NK-92 treated with Interleukin-12 subunit alpha and Interleukin-12 subunit beta, amount 100 ng/mL, for 24 hours (cell line): Measurements from ENCODE around the gene SLC43A3.
"Not testable (repeated sequence)": the region's sequence is repeated elsewhere in the genome, so short reads cannot be mapped to it uniquely, and the experiment has no call there.

Experiments used
- DNase-seq: peaks from one replicate; lab custom pipeline; 2025; lab: John Stamatoyannopoulos, UW

SLC43A3 gene

GRCh38 chr11:57405271-57405860, 21.6 kb downstream of the SLC43A3 start:
- no peak for DNase-seq

DNA sequence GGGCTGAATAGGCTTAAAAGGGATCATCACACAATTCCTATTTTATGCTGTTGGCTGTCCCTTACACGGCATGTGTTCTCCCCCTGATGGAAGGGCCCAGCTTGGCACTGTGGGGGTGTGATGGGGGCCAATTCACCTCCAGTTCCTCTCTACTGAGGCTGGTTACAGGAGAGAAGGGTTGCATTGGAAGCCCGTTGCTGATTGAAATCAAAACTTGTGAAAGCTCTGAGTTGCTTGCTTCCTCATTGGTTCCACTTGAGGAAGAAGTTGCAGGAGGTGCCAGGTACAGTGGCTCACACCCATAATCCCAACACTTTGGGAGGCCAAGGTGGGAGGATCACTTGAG, 23.1 kb downstream of the SLC43A3 start:
- DNase-seq = no peak

DNA sequence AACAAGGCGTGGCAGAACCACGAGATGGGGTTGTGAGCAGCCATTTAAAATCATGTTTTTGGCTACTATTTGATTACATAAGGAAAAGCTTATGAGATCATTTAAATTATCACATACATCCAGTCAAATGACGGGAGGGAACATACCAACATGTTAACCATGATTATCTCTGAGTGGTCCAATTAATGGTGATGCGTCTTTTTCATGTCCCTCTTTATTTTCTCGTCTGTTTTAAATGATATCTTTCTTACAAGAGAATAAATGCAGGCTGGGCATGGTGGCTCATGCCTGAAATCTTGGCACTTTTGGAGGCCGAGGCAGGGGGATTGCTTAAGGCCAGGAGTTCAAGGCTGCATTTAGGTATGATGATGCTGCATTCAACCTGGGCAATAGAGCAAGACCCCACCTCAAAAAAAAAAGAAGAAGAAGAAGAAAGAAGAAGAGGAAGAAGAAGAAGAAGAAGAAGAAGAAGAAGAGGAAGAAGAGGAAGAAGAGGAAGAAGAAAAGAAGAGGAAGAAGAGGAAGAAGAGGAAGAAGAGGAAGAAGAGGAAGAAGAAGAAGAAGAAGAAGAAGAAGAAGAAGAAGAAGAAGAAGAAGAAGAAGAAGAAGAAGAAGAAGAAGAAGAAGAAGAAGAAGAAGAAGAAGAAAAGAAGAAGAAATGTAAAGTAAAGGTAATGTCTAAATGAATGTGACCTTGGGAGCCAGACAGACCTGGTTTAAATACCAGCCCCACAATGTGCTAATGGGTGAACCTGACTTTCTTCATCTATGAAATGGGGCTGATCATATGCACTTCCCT, 23.7 kb downstream of the SLC43A3 start:
- not testable (repeated sequence) for DNase-seq

DNA sequence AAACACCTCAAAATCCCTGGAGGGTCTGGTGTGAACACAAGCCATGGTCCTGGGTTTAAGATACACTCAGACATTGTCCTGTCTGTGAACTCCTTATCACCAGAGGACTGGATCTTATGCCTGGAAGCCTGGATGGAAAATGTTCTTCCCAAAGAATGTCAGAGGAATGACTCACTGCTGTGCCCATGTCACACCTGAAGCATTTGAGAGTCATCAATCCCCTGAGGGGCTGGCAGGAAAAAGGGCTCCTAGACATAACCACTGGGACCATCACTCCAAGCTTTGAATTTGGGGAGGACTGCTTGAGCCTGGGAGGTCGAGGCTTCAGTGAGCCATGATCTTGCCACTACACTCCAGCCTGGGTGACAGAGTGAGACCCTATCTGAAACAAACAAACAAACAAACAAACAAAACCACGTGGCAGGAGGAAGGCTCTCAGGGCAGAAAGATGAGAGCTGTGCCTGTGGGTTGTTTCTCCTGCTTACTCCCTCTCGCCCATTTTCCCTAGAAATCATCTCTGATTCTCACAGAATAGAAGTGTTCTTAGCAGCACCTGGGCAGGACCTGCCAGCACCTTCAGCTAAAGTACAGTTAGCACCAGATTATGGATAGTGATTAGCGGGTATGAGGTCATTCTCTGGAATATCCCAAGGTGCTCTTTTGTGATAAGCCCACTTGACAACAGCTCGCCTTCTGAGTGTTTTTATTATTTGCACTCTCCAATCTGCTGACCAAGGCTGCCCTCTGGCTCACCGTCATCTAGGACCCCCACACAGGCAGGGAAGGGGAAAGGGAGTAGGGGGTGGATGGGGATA, 24.5 kb downstream of the SLC43A3 start:
- DNase-seq = no peak

DNA sequence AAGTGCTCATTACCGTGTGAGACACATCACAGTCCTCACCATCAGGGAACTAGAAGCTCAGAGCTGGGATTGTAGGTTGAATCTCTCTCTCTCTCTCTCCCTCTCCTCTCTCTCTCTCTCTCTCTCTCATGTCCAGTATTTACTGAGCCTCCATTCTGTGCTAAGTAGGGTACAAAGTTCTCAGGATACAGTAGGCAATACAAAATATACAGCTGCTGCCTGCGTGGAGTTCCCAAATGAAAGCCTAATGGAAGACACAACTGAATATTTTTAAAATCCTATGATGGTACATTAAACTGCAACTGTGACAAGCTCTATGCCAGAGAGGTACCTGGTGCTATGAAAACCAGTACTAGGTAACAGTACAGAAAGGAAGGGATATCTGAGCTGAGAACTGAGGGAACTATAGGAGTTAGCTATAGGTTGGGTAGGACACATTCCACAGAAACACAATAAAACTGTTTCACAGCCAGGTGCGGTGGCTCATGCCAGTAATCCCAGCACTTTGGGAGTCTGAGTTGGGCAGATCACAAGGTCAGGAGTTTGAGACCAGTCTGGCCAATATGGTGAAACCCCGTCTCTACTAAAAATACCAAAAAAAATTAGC, 26.8 kb downstream of the SLC43A3 start:
- DNase-seq = no peak

DNA sequence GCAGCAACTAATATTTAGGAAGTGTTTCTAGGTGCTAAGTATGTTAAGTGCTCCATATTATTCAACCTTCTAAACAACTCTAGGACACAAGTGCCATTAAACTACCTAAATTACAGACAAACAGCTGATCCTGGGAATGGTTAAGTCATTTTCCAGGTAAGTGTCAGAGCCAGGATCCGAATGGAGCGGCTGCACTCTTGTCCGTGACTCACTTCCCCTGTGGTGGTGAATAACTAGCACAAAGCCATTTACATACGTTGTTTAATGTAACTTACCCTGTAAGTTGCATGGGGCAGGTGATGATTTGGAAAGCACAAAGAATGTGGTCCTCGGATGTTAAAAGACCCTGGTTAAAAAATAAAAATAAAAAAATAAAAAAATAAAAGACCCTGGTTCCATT, 27.7 kb downstream of the SLC43A3 start:
- DNase-seq = no peak

DNA sequence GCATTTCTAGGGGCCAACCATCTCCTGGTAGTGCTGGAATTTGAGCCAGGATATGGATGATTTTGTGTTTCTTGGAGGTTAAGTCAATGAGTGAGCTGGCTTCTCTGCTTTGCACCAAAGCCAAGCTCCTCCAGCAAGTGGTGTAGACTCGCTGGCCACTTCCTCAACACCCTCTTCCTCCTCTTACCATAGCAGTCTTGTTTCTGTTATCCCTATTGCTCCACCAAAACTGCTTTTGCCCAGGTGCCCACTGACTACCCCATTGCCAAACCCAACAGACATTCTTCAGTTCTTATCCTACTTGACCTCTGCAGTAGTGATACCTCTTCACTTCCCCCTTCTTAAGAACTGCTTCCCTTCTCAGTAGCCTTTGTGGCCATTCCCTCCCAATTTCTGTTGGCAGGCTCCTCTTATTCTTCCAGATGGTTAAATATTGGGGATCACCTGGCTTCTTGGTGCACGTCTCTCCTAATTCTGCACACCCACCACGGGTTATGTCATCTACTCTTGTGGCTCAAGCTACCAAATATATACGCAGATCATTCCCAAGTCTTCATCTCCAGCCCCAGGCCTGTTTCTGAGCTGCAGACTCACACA, 29.4 kb downstream of the SLC43A3 start:
- DNase-seq = no peak

DNA sequence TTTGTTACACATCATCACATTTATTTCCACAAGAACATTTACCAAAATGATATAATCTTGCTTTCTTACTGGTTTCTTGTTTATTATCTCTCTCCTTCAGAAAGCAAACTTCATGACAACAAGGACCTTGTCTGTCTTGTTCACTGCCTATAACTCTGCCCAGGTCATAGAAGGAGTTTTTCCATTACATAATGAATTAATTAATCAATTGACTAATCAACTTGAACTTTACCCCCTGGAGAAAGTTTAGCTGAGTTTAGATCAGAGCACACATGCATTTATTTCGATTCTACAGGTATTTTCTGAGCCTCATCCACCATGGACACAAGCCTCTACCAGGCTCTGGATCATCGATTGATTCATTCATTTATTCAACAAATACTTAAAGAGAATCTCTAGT, 30.2 kb downstream of the SLC43A3 start:
- DNase-seq = no peak

DNA sequence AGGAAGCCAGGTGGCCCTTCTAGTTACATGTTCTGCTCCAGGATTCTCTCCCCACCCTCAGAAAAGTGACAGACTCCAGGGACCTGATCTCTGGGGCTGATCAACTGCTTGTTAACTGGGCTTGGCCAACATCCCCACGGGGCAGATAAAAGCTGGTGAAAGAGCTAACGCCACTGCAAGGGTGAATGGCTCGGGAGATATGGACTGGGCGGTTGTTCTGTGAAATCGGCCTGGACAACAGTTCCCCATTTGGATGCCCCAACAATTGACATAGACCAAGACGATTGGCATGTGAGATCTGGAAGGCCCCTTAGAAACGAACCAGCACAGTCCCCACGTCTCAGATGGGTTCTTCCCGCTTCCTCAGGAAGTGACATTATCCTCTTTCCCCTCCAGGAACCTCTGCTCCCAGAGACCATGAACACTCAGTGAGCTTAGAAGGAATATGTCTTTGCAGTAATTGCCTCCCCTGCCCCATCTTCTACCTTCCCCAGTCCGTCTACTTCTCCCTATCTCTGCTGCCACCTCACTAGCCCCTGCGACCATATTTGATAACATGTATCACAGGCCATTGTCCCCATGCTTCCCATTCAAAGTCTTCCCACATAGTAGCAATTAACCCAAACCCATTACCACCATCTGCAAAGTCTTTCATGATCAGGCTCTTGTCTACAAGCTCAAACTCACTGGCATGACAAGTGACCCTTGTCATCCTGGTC, 30.9 kb downstream of the SLC43A3 start:
- no peak for DNase-seq

- DNase-seq = no peak
Measured at GRCh38 chr11:57394203-57394965, 32.5 kb downstream of the SLC43A3 start.

- no peak for DNase-seq
Measured at GRCh38 chr11:57392763-57393105, 34.2 kb downstream of the SLC43A3 start.

GRCh38 chr11:57392066-57392762, 34.7 kb downstream of the SLC43A3 start:
- DNase-seq = no peak

- no peak for DNase-seq
Measured at GRCh38 chr11:57391539-57391938, 35.4 kb downstream of the SLC43A3 start.

DNA sequence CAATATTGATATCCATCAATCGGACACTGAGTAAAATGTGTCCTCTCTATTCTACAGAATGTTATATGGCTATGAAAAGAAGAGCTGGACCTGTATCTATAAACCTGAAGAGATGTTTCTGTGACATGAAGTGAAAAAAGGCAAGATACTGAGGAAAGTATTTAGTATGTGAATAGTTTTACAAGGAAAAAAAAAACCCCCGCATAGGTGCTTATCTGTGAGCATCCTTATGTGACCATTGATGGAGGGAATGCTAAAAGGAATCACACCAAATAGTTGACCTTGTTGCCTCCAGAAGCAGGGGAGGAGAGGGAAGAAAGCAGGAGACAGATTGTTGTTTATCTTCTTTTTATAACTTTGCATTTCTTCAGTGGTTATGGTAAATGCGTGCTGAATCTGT, 35.8 kb downstream of the SLC43A3 start:
- DNase-seq = no peak

GRCh38 chr11:57390535-57390934, 36.4 kb downstream of the SLC43A3 start, which contains the start of gene PRG2:
TSS of gene PRG2 (minus strand) at chr11:57390650. CDS start at chr11:57389944, 706 bp downstream.
- no peak for DNase-seq

DNA sequence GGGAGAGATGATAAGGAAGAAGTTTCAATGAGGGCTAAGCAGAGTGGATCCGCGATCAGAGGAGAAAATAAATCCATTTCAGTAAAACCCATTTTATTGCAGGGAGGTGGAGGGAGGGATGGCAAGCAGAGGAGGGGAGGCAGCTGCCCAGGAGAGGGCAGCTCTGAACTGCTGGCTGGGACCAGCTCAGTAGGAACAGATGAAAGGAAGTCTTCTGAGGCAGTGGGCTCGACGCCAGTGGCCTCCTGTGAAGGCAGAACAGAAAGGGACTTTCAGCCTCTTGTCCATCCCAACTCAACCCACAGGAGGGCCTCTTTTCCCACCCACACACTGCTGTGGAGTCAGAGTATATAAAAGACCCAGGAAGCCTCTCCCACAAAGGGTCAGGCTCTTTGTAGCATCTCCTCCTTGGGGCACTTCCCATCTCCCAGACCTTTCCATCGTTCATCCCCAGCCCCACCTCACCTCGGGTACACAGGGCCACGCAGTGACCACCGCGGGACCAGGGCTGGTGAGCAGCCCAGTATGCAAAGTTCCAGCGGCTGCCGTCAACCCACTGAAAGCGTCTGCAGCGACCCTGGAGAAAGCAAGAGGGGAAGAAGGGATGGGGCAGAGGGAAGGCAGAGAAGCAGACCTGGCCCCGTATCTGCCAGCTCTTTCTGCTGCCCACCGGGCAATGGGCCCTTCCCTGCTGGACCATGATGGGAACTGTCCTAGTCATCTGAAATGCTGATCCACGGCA, 39.5 kb downstream of the SLC43A3 start:
- DNase-seq = no peak

DNA sequence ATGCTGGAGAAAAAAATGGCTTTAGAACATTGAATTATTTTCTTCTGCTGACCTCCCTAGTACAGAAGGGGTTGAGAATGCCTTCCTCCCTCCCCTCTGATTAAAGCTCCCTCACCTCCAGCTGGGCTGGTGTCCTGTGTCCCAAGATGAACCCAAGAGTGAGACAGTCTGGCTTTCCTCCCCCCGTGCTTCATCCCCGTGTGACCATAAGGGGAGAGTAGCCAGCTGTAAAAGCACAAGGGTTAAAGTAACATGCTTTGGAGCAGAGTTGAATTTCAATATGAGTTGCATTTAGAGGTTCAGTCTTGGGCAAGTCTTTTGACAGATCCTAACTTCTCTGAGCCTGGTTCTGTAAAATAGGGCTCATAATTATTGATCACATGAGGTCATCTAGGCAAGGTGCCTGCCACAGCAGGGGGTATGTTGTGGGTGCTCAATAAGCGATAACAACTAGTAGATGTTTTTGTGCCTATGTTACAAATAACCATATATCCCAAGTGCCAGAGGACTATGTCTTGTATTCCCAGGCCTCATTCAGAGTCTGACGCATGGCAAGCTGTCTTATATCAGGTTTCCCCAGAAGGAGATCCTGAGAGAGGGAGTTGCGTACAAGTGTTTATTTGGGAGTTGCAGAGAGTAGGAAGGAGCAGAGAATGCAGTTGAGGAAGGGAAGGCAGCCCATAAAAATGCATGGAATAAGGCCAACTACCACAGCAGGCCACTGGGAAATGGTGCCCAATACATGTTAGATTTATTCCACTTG, 40.6 kb downstream of the SLC43A3 start:
- no peak for DNase-seq

DNA sequence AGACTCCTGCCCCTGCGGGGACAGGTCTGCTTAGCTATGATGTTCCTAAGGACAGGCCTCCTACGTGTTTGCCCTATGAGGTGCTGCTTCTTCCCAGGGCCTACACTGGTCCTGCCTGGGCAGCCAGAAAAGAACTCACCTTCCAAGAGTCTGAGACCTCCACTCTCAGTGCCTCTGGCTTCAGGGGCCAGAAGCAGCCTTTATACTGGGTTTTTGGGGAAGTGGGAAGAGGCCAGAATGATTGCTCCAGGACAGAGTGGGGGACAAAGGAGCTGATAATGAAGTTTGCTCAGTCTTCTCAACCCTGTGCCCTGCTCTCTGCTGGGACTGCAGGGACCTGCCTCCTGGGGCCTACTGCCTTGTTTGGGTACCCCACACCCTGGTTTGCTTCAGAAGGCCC, 45.9 kb downstream of the SLC43A3 start, which contains the start of gene PRG3:
PRG3 (minus strand) TSS at position 176 of the 400 bp plus-strand sequence. CDS start 442 bp downstream, outside the sequence.
- DNase-seq = no peak

GRCh38 chr11:57379732-57380131, 47.2 kb downstream of the SLC43A3 start:
- DNase-seq = no peak
